NCI-H82 (cell line): ENCODE measurements around the gene PSENEN.

ENCODE experiments used
- DNase-seq: peaks from one replicate; lab custom pipeline; 2025; lab: John Stamatoyannopoulos, UW

Gene PSENEN

DNA sequence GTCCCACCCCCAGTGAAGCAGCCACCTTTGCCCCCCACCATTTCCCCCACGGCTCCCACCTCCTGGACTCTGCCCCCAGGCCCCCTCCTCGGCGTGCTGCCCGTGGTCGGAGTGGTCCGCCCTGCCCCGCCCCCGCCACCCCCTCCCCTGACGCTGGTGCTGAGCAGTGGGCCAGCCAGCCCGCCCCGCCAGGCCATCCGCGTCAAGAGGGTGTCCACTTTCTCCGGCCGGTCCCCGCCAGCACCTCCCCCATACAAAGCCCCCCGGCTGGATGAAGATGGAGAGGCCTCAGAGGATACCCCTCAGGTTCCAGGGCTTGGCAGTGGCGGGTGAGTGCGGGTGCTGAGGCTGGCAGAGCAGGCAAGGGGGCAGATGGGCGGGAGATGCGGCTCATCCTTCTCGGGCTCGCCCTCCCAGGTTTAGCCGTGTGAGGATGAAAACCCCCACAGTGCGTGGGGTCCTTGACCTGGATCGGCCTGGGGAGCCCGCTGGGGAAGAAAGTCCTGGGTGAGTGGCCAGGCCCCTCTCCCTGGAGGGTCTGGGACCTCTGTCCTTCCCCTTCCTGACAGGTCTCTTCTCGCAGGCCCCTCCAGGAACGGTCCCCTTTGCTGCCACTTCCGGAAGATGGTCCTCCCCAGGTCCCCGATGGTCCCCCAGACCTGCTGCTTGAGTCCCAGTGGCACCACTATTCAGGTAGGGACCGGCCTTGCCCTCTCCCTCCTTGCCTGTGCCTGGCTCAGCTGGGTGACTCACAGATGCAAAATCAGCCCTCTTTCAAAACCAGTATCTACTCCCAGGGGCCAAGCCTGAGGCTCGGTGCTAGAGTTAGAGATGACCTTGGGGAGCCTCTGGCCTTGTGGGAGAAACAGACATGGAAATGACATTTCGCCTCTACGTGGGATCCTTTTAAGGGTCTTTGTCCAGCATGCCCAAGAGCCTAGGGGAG lies 12.0 kb upstream of the PSENEN start:
- no peak for DNase-seq

DNA sequence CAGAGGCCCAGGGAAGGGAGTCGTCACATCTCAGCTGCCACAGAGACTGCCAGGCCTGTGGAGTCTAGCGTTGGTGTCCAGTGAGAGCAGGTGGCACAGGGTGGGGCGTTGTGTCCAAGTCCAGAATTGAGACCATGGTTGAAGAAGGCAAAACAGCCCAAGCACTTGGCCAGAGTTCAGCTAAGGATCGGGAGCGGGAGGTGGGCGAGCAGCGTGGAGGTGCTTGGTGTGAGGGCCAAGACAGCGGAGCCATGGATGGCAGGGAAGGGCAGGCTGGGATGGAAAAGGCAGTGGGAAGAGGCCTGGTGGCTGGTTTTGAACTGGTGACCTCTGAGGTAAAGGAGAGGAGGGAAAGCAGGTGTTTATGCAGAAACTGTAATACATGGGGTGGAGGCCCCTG lies 11.2 kb upstream of the PSENEN start:
- DNase-seq: no peak

DNA sequence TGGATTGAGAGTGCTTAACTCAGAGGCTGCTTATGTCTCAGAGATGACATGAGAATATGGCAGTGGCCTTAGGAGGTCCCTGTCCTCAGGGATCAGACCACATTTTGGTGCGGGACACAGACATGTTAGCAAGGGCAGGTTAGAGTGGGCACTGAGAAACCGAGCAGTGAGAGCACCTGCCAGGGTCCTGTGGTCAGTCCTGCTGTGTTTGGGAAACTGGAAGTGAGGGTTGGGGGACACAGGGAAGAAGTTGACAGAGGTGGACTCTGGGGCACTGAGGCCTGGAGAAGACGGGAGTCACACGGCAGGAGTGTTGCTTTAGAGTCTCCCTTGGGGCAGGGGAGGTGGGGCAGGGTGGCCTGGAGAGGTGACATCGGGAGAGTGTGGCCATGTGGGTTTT lies 10.6 kb upstream of the PSENEN start:
- no peak for DNase-seq

DNA sequence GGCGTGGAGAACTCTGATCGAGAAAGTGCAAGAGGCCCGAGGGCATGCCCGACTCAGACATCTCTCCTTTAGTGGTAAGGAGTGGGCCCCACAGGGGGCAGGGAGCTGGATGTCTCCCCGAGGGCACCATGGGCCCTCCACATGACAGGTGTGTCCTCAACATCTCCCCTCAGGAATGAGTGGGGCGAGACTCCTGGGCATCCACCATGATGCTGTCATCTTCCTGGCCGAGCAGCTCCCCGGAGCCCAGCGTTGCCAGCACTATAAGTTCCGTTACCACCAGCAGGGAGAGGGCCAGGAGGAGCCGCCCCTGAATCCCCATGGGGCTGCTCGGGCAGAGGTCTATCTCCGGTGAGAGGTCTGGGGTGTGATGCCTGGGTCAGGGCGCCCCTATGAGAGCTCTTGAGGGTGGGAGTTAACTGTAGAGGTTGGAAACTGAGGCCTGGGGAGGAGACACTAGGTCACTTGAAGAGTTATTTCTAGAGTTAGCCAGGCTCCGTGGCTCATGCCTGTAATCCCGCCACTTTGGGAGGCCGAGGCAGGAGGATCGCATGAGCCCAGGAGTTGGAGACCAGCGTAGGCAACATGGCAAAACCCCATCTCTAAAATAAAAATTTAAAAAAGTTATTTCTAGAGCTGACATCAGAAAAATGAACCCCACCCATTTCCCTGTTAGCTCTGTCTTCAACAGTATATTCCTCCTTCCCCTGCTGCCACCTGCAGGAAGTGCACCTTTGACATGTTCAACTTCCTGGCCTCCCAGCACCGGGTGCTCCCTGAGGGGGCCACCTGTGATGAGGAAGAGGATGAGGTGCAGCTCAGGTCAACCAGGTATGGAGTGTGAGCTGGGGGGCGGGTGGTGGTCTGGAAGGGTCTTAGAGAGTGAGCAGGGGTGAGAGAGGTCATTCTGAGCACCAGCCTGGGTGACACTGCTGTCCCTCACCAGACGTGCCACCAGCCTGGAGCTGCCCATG lies 8.3 kb upstream of the PSENEN start:
- DNase-seq: peak; percentile 14

GRCh38 chr19:35738021-35738886 lies 7.2 kb upstream of the PSENEN start:
- no peak for DNase-seq

DNA sequence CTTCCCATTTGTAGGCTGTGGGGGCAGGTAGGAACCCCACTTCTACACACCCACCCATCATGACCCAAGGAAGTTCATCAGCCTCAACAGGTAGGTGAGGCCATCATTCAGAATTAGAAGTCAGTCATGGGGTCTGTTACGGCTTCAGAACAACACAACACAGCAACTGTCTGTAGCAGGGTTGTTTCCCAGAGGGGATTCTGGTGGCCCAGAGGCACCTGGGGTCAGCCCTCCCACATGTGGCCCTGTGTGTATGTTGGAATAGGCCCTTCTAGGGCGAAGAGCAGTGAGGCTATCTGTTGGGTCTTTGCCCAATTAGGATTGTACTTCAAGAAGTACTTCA lies 6.6 kb upstream of the PSENEN start:
- DNase-seq: peak; percentile 29

GRCh38 chr19:35739275-35740107 lies 6.0 kb upstream of the PSENEN start:
- no peak for DNase-seq

- DNase-seq: no peak
Observed at GRCh38 chr19:35740108-35740422, 5.4 kb upstream of the PSENEN start.

- DNase-seq: peak; percentile 100
Observed at GRCh38 chr19:35740423-35741202, 4.8 kb upstream of the PSENEN start.

DNA sequence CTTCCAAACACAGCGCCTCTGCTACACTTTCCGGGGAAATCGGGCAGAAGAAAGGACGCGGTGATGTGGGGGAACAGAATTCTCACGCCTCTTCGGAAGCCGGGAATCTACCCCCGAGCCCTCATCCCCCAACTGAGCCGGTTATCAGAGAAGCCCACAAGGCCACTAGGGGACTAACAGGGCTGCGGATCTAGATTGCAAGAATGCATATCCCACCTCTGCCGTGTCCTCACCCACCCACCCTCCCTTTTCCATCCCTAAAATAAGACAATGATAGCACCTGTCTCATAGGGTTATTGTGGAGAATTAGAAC lies 4.3 kb upstream of the PSENEN start:
- no peak for DNase-seq

- DNase-seq: peak; percentile 16
Observed at GRCh38 chr19:35742121-35742724, 3.2 kb upstream of the PSENEN start, which contains the start of gene IGFLR1. TSS of gene IGFLR1 (minus strand) at chr19:35742452. CDS start at chr19:35741180, 1,272 bp downstream.

DNA sequence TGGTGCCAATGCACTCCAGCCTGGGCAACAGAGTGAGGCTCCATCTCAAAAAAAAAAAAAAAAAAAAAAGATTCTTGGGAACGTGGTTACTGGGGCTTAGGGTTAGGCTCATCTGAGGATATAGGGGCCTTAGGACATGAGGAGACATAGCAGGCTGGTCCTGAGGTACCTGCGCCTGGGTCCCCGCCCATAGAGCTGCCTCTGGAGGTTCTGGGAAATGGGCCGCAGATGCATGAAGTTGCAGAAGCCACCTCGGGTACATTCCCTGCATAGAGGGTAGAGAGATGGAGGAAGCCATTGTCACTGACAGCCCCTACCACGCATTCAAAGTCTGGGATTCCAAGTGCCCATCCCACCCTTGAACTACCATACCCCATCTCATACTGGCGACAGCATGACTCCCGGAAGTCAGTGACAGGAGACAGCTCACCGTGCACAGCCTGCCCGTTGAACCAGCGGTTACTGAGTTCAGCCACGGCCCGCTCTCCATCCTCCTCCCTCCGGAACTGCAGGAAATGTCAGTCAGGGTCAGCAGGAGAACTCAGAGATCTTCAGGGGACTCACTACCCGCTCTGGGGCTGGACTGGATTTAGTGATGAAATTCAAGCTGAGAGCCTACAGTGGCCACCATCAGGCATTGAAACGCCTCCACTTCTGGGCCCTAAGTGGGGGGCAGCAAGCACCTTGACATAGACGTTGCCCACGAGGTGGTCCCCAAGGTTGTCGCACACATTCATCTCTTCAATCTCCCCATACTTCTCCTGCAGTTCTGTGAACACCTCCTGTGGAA lies 1.6 kb upstream of the PSENEN start:
- DNase-seq: no peak

DNA sequence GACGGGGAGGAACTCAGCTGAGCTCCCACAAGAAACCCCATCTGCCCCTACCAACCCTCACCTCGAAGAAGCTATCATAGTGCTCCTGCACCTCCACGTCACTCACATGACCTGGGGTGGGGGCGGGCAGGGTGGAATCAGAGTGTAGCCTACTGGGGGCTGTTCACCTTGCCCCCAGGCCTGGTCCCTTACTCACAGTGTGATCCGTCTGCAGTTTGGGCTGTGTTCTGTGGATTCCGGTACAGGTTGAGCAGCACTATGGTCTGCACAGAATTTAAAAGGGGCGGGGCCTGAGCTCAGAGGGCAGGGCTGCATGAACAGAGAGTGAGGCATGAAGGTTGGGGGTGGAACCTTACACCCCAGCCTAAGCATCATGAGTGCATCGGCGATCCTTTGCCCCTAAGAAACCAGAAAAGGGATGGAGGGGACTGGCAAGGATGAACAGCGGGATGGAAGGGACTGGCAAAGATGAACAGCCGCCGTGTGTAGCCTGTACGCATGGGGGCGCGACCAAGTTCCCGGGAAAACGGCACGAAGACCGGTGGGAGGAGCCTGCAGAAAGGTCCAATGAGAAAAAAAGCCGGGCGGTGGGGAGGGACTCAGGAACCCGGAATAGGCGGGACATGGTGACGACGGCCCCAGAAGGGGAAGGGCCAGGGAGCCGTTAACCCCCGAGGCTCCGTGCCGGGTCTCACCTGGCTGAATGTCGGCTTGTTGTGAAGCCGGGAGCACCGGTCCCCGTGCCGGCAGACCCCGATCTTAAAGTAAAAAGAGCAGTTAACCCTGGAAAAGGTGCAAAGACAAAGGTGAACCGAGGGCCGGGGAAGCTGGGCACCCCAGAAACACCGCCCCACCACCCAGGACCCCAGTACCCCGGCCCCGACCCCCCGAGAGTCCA lies 772 bp upstream of the PSENEN start:
- peak; percentile 99 for DNase-seq

- DNase-seq: no peak
Observed at GRCh38 chr19:35746087-35746462, 624 bp downstream of the PSENEN start.

- DNase-seq: no peak
Observed at GRCh38 chr19:35746531-35746930, 1.1 kb downstream of the PSENEN start.

DNA sequence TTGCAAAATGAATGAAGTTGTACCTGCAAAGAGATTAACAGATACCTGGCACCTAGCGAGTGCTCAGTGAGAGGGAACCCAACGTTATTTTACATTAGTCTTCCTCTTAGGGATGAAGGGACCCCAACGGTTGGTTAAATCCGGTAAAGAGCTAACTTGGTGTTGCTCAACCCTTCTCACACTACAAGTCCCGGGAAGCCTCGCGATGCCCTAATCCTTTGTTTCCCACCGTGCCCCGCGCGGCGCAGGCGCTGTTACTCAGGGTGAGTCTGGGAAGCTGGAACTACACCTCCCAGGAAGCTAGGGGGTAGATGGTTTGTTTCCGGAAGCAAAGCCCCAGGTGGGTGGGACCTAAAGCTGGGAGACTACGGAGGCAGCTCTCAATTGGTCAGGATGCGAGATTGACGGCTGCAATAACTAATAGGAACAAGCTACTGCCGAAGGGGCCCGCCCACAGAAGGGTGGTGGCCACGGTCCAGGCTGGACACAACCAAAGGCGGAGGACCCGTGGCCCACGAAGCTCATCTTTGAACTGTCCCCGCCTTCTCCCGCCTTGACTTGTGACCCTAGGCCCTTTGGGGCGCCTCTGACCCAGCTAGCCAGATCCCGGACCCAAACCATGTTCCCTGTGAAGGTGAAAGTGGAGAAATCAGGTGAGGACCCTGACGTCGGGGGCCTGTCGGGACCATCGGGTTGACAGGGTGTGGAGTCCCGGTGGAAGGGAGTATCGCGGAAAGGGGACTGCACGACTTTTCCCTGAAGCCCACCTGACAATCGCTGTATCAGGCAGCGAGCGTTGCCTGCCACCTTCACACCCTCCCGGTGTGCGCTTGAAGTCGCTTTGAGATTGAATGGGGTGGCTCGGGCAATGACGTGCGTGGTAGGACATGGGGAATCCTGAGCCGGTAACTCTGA lies 2.9 kb downstream of the PSENEN start, which contains the start of gene LIN37:
TSS of gene LIN37 (plus strand) at position 471 of the 915 bp plus-strand sequence. CDS start at position 620, 149 bp downstream.
- peak; percentile 100 for DNase-seq

DNA sequence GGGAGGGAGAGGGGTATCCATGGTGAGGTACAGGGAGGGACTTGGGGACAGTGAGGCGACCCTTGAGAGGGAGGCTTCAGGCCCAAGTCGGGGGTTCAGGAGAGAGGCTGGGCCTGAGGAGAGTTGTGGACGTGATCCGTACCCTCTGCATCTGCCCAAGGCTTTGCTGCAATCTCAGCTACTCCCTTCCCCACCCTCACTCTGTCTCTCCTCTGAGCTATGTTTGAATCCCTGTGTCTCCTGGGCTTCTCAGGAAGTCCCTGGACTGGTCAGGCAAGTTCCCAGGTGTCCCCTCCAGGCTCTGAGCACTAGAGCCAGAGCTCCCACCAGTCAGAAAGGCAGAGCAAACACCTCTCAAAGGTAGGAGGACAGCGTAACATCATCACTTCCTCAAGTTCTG lies 4.7 kb downstream of the PSENEN start:
- no peak for DNase-seq
